Stimulated activated CD8-positive, alpha-beta memory T cell treated with anti-CD3 and anti-CD28 coated beads, Interleukin-7, amount 100 ng/mL, for 1 hour (primary cell): ENCODE data around the gene GPC6.
"Not testable (repeated sequence)": the region's sequence is repeated elsewhere in the genome, so short reads cannot be mapped to it uniquely, and the experiment has no call there.

Source experiments
- DNase-seq, 2 donors: peaks; one replicate each; pipeline ENCODE4 v3.0.0-alpha.2; 2020; ENCODE audit warnings: low read depth in 2 of 2

GPC6 gene

DNA sequence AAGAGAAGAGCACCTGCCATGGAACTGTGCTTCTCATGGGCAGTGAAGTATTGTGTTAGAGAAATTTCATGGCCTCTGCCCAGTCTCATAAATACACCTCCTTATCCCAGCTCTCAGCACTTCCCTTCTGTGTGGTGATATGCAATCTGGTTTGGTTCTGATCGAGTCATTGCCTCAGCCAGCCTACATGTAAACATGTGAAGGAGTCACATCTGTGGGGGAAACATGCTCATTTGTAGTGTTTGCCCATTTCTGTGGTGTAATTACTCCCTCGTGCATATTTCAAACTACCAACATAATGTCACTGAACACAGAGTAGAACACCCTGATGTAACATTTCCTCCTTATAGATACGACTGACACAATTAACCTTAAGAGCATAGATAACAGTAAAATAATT is 1069.9 kb downstream of the GPC6 start:
- DNase-seq = no peak

DNA sequence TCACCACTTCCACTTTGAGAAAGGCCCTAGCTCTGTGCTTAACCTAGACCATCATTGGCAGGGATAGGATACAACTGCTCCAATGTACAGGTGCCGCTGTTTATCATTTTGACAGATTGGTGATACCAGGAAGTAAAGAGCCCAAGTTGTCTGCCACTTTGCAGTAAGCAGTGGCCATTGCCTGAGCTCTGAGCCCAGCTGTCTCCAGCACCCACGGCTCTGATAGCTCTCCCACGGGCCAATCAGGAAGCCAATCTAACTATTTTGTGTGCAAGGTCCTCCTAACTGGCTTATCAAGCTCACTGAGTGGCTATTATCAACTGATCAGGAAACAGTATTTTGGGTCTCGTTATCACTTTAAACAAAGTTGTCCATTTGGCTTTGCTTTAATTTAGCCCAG is 1071.7 kb downstream of the GPC6 start:
- no peak for DNase-seq

GRCh38 chr13:94300401-94300800 is 1073.8 kb downstream of the GPC6 start:
- no peak for DNase-seq

- DNase-seq = no peak
Measured at GRCh38 chr13:94301487-94301886, 1074.9 kb downstream of the GPC6 start.

- DNase-seq = not testable (repeated sequence)
Measured at GRCh38 chr13:94302847-94303565, 1076.4 kb downstream of the GPC6 start.

GRCh38 chr13:94303644-94304174 is 1077.1 kb downstream of the GPC6 start:
- no peak for DNase-seq

DNA sequence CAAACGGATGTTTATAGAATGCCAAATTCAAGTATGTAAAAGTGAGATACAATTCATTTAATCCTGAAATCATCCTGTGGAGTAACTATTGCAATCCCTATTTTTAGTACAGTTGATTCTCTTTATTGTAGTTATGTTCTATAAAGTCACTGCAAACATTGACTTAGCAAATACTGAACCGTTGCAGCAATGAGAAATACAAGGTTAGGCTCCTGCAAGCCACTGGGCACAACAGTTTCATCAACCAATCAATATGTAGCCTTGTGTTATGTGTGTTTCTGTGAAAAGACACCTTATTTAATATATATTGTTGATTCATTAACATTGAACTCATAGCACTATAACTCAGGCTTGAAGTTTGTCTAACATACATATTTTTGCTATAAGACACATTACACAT is 1078.4 kb downstream of the GPC6 start:
- DNase-seq = no peak

GRCh38 chr13:94305463-94305862 is 1078.9 kb downstream of the GPC6 start:
- DNase-seq = no peak

GRCh38 chr13:94305934-94306333 is 1079.3 kb downstream of the GPC6 start:
- DNase-seq = no peak

DNA sequence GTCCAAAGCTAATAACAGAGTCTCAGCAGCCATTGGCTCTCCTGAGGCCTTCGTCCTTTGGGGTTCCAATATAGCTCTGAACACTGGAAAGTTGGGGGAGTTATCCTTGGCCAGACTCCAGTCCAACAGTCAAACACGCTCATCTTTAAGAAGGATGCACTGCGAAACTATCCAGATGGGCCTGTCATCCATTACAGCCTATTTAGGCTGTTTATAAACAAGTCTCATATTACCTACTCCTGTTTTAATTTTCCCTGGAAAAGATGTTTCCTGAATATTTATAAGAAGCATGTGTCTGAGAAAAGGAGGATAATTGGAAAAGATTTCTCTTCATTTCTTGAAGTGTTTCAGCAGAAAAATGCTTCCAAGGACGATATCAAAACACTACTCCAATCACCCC is 1082.2 kb downstream of the GPC6 start:
- no peak for DNase-seq

DNA sequence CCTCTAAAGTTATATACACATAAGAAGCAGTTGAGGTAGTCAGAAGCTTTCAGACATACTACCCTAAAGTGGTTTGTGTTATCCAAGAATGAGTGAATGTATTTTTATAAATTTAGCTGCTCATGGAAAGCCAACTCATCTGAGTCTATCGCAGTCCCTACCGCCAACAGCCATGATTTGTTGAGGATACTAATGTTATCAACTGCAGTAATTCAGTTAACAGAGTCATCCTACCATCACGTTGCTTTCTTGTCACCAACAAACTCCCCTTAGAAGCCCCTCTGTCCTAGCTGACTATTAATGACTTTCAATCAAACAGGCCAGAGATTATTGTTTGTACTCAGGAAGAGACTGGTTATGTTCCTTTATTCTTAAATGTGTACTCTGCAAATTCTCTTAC is 1083.0 kb downstream of the GPC6 start:
- DNase-seq = no peak

DNA sequence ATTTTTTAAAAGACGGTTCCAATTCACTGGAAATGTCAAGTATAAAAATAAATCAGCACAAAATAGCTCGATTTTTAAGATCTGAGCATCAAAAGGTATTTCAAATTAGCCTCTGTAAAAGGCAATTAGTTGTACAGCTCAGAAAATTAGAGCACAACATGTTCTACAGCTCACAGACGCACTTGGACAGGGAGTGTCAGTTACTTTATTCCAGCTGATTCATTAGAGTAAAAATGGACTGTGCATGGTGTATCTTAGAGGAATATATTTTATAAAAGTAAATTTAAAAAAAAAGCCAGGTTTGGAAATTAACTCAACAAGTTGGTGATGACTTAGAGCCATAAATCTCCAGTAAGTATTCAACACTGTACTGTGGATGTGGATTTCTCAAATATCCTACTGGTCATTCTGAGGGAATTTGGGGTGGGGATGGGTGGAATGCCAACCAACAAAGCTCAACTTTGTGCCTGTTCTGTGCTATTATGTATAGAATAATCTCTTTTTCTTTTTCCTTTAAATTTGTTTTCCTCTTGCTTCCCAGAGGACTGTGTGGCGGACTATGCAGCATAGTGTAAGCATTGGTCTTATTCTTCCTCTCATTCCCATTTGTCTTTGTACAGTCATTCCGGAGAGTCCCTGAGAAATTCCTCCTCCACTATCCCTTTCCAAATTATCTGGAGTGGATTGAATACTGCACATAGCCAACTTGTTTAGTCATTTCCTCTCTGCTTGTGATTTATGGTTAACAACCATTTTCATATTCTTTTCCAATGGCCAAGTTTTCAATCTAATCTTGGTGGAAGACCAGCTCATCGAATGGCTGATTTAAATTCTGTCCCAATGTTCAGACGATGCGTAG is 1083.6 kb downstream of the GPC6 start:
- DNase-seq = no peak

DNA sequence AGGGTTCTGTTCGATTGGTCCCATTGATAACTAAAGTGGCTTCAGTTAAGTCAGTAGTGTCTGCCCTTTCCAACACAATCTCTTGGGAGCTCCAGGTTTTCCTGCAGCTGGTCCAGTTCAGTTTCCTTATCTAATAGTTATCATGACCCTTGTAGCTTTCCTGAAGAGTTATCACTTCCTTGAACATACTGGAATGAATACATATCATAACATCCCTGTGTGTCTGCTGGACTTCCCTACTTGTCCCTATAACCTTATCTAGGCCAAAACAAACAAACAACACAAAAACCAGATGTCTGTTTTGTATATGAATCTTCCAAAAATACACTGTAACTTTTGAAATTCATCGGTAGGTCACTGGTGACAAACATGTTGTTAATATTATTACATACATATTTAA is 1085.3 kb downstream of the GPC6 start:
- DNase-seq = no peak

- DNase-seq = no peak
Measured at GRCh38 chr13:94312511-94313216, 1086.1 kb downstream of the GPC6 start.

DNA sequence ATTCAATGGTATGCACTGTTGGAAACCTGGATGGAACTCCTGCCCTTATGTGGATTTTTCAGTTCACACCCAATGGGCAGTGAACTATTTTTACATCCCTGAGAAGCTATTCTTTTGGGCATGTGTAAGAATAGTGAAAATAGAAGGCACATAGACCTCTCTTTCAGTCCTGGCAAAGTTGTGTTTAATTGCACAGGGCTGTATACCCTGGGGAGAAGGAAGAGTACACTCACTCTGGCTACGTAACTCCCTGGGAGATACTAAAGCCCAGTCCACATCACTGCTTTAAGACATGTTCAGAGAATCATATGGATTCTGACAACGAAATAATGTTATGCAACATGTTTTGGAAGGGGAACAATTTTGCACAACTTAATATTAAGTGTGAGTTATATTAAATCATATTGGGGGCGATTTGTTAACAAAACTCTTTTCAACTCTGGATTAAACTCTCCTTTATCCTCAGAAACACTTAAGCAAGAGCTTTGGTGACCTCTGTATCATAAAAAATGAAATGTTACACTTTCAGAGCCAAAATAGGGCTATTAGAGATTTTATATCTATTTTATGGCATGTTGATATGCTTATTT is 1086.8 kb downstream of the GPC6 start:
- DNase-seq = no peak

DNA sequence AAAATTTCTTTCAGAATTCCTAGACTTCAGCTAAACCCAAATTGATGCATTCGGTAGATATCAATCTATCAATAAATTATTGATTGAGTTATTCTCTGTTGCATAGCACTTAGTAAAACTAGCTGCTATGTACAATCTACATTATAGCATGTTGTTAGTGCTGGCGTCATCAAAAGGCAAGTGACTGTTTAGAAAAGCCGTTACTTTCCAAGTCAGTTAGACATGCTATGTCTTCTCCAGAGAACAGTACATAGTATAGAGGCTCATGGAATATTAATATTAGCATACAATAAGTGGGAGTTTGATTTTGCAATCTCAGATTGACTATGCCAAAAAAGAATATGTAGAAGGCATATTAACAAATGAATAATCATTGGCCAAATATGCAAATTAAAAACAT is 1087.3 kb downstream of the GPC6 start:
- no peak for DNase-seq

DNA sequence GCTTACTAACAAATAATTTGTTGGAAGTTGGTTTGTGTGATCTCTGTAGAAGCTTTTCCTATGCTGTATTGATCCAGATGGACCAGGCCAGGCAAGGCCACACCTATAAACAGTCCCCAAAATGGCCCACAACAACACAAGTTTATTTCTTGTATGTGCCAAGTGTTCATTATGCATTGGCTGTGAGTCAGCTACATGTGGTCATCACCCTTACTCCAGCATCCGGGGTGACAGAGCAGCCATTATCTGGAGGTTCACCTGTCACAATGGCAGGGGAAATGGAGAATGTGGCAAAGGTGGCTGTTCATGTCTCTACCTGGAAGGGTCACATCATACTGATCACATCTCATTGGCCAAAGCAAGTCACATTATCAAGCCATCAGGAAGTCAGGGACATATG is 1088.6 kb downstream of the GPC6 start:
- DNase-seq = no peak

DNA sequence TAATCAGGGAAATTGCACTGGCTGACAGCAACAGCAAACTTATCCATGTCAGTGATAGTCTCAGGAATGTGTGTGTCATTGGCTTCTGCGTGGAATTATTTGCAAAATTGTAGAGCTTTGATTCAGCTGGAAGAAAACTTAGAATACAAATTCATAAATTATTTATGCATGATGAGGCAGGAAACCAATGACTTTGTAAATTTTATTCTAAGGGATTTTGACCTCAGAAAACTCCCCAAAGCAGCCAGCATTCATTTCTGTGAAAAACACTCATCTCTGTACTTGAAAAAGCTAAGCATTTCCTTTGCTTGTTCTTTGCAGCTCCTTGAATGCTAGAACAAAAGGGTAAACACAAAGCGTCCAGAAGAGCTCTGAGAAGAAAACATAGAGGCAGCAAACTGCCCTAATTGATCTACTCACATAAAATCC is 1090.5 kb downstream of the GPC6 start:
- no peak for DNase-seq

DNA sequence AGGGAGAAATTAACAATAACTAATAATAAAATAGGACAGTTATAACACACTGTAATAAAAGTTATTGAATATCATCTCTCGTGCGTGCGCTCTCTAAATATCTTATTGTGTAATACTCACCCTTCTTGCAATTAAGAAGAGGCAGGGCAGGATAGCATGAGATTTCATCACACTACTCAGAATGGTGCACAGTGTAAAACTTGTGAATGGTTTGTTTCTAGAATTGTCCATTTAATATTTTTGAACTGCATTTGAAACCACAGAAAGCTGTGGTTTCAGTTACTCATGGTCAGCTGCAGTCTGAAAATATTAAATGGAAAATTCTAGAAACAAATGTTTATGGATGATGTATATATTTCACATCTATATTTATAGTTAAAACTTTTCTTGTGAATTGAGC is 1091.8 kb downstream of the GPC6 start:
- DNase-seq = no peak

- no peak for DNase-seq
Measured at GRCh38 chr13:94319501-94319900, 1092.9 kb downstream of the GPC6 start.

GRCh38 chr13:94322925-94323763 is 1096.5 kb downstream of the GPC6 start:
- no peak for DNase-seq
